SK-N-DZ (cell line): ENCODE results near the gene NDUFAF2. TPM values are rescaled to one million over a fixed set of nuclear protein-coding genes. Genes with fewer than 3 reads are reported as not detected.
A peak's percentile ranks its signal among the peaks of the same experiment; 100 is the strongest.
"Not testable (repeated sequence)": the region's sequence is repeated elsewhere in the genome, so short reads cannot be mapped to it uniquely, and the experiment has no call there.

Experiments used
- DNase-seq: peaks from one replicate; pipeline ENCODE4 v3.0.0-alpha.2; 2015; ENCODE audit warnings: low spot score
- polyA plus RNA-seq, 2 experiments: library from polyadenylated mRNA; depleted of rRNA; stranded (reverse); fragments of >200 nt; gene quantifications; 2 replicates each; pipeline ENCODE4 v1.2.3, GENCODE V29; 2014

Gene NDUFAF2, protein sequence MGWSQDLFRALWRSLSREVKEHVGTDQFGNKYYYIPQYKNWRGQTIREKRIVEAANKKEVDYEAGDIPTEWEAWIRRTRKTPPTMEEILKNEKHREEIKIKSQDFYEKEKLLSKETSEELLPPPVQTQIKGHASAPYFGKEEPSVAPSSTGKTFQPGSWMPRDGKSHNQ
- 105 and 151 TPM in 2 replicates for polyA plus RNA-seq (2014; cell fraction: cytosol; rRNA removed)
- polyA plus RNA-seq (2014; cell fraction: nucleus; rRNA removed) = 82.2 and 123 TPM in 2 replicates

DNA sequence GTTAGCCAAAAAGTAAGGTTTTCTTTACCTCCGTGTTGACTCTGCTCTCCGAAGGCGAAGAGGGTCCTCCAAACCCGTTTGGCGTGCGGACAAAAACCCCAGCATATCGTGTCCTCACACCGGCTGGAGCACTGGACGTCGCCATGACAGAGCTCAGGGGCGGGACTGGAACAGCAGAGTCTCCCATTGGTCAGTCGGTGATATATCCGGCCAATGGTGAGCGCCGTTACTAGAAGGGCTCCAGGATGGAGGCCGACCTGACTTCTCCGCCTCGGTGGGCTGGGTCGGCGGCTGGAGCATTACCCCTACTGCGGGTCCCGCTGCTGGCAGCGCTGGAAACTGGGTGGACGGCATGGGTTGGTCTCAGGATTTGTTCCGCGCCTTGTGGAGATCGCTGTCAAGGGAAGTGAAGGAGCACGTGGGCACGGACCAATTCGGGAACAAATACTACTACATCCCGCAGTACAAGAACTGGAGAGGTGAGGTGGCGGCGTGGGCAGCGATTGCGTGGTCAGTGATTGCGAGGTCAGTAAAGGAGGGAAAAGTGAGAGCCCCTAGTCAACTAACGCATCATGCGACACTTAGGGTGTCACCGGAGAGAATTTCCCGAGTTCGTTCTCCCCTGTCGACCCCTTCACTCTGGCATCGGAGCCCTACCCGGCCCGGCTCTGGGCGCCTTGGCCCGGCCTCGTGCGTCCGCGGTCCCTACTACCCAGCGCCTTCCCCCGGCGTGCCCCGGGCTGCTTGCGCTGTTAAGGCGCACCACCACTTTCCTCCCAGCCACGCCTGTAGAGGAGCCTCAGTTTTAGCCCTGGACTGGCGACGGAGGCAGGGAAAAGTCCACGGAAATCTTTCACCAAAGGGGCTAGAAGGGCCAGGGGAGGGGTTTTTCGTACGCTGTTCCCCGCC lies at the start of gene NDUFAF2, which contains the start of gene ERCC8:
Gene NDUFAF2 (plus strand): TSS at position 302 of the 909 bp plus-strand sequence. CDS start 51 bp downstream, at position 353.
Gene ERCC8 (minus strand): TSS at position 167 of the 909 bp plus-strand sequence. CDS start 62 bp downstream, at position 105.
- peak; percentile 93 for DNase-seq

DNA sequence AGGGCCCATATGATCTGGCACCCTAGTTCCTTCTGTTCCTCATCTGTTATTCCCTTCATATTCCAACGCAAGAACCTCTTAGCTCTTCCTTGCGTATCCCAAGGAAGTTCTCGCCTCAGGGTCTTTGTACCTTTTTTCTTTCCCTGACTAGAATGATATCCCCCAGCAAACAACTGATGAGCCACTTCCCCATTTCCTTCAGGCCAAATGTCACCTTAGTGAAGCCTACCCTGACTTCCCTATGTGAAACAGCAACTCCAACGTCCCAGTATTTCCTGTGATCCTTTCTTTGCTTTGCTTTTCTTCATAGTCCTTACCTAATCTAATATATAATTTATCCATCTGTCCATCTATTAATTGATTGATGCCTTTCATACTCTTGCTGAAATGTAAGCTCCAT lies 48.0 kb upstream of the NDUFAF2 start:
- no peak for DNase-seq

GRCh38 chr5:60903356-60903755 lies 41.6 kb upstream of the NDUFAF2 start:
- no peak for DNase-seq

DNA sequence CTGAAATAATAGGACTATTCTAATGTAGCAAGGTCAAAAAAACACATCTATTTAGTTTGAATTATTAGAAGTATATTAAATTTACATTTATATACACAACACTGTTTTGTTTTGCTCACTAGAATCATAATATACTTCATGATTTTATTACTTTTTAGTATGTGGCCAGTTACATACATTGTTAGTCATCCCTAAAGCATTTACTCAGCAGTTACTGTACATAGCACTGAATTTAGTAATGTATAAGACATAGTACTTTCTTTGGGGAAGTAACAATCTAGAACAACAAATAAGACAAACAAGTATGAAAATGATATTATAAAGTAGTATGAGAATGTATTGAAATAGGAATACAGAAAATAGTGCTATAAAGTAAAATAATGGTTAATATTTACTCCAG lies 28.4 kb upstream of the NDUFAF2 start:
- no peak for DNase-seq

- DNase-seq = no peak
These were observed 26.5 kb upstream of the NDUFAF2 start for GRCh38 chr5:60918466-60918865.

- DNase-seq = no peak
These were observed 17.6 kb upstream of the NDUFAF2 start for GRCh38 chr5:60927450-60927849.

DNA sequence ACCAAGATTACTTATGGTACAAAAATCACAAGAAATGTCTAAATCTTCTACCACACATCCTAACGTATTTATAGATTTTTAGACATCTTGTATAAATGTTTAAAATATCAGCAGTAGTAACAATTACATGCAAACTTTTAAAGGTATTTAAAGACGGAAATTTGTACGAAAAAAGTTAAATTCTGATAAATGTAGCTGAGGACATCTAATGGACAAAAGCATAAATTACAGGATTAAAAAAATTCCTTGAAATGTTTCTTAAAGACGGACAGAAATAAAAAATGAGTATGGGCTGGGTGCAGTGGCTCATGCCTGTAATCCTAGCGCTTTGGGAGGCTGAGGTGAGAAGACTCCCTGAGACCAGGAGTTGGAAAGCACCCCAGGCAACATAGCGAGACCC lies 16.0 kb upstream of the NDUFAF2 start:
- no peak for DNase-seq

GRCh38 chr5:60943624-60944023 lies 1.4 kb upstream of the NDUFAF2 start:
- no peak for DNase-seq

- DNase-seq = no peak
These were observed 795 bp downstream of the NDUFAF2 start for GRCh38 chr5:60945813-60946187.

DNA sequence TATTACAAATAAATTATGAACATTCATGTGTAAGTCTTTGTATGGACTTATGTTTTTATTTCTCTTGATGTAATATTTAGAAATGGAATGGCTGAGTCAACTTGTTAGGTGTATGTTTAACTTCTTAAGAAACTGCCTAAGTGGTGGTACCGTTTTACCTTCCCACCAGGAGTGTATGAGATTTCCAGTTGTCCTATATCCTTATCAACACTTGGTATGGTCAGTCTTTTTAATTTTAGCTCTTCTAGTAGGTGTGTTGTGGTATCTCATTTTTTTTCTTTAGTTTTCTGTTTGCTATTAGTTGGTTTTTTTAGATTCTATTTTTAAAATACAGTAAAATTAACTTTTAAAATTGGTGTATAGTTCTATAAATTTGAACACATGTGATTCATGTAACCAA lies 3.7 kb downstream of the NDUFAF2 start:
- no peak for DNase-seq

DNA sequence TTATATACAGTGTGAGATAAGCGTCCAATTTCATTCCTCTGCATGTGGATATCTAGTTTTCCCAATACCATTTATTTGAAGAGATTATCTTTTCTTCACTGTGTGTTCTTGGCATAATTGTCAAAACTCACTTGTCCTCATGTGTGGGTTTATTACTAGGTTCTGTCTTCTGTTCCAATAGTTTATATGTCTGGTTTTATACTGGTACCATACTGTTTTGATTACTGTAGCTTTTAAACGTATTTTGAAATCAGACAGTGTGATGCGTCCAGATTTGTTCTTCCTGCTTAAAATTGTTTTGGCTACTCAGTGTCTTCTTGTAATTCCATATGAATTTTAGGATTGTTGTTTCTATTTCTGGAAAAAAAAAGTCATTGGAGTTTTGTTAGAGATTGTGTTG lies 10.2 kb downstream of the NDUFAF2 start:
- DNase-seq = no peak

- no peak for DNase-seq
These were observed 13.1 kb downstream of the NDUFAF2 start for GRCh38 chr5:60958088-60958487.

DNA sequence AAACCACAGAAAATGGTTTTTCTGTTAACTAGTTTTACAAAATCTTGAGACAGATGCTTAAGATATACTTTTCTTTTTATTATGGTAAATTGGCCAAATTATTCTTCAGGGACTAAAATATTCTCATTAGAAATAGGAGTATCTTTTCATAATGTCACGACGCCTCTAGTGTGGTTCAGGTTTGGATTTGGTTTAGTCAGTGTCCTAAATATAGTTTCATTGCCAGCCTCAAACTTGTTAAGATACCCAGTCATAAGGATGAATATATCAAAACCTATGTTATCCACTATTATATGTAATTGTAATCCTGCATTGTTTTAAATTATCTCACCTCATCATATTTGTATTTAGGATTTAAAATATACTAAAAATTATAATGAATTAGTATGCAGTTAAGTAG lies 13.7 kb downstream of the NDUFAF2 start:
- DNase-seq = no peak

GRCh38 chr5:60959156-60959555 lies 14.2 kb downstream of the NDUFAF2 start:
- DNase-seq = peak; percentile 40

- DNase-seq = no peak
These were observed 15.6 kb downstream of the NDUFAF2 start for GRCh38 chr5:60960591-60960990.

DNA sequence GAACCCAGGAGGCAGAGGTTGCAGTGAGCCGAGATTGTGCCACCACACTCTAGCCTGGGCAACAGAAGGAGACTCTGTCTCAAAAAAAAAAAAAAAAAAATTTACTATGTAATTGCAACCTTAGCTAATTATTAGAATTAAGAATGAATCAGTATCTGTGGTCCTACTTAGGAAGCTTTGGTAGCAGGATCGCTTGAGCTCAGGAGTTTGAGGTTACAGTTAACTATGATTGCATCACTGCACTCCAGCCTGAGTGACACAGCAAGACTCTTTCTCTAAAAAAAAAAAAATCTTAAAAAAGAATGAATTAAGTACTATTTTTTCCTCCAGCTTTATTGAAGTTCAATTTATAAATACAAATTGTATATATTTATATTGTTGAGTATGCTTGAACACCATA lies 16.7 kb downstream of the NDUFAF2 start:
- no peak for DNase-seq

DNA sequence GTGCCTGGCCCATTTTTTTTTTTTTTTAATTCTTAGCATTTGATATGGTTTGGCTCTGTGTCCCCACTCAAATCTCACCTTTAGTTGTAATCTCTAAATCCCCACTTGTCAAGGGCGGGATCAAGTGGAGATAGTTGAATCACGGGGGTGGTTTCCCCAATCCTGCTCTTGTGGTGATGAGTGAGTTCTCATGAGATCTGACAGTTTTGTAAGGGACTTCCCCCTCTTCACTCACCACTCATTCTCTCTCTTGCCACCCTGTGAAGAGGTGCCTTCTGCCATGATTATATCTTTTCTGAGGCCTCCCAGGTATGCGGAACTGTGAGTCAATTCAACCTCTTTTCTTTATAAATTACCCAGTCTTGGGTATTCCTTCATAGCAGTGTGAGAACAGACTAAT lies 27.2 kb downstream of the NDUFAF2 start:
- no peak for DNase-seq

GRCh38 chr5:60977956-60978737 lies 33.1 kb downstream of the NDUFAF2 start:
- DNase-seq = no peak

DNA sequence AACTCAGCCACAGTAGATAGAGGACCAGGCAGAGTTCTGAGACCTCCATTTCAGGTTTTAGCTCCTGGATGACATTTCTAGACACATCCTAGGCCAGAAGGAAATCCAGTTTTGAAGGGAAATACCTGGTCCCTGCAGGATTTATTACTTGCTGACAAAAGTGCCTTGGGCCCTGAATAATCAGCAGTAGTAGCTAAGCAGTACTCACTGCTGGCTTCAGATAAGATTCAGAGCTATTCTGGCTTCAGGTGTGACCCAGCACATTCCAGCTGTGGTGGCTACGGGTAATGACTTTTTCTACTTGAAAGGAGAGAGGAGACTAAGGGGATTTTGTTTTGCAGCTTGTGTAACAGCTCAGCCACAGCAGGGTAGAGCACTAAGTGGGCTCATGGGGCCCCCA lies 34.0 kb downstream of the NDUFAF2 start:
- DNase-seq = no peak

DNA sequence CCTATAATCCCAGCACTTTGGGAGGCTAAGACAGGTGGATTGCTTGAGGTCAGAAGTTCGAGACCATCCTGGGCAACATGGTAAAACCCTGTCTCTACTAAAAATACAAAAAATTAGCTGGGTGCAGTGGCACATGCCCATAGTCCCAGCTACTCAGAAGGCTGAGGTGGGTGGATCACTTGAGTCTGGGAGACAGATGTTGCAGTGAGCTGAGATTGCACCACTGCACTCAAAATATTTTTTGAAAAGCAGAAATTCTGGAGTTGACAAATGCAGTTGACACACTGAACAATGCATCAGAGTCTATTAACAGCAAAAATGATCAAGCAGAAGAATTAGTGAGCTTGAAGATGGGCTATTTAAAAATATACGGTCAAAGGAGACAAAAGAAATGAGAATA lies 35.5 kb downstream of the NDUFAF2 start:
- DNase-seq = no peak

DNA sequence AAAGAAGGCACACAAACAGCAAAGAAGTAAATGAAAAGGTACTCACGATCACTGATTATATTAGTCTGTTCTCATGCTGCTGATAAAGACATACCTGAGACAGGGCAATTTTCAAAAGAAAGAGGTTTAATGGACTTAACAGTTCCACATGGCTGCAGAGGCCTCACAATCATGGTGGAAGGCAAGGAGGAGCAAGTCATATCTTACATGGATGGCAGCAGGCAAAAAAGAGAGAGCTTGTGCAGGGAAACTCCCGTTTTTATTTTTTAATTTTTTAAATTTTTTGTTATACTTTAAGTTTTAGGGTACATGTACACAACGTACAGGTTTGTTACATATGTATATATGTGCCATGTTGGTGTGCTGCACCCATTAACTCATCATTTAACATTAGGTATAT lies 37.1 kb downstream of the NDUFAF2 start:
- not testable (repeated sequence) for DNase-seq

GRCh38 chr5:60989790-60990189 lies 44.8 kb downstream of the NDUFAF2 start:
- DNase-seq = no peak
